Subcutaneous adipose tissue (tissue), 4 donors: Measurements from ENCODE around the gene TSEN34. TPM values are rescaled to one million over a fixed set of nuclear protein-coding genes. Genes with fewer than 3 reads are reported as not detected.

Source experiments
- CTCF ChIP-seq: fragments of 450-650 bp; IDR thresholded peaks from one replicate; pipeline ENCODE4 v1.5.1; 2016; ENCODE audit warnings: low read depth, mild to moderate bottlenecking, control low read depth, antibody characterized with exemption, moderate library complexity
- total RNA-seq, 4 donors: library from RNA; depleted of rRNA; stranded (reverse); fragments of >200 nt; gene quantifications; one replicate each; pipeline ENCODE4 v1.1.0, GENCODE V29; 2016

The TSEN34 gene
- total RNA-seq, 4 donors from 2014 or later = 13.5 to 49.7 (median 42.4) TPM

GRCh38 chr19:54156953-54157352 lies 34.2 kb upstream of the TSEN34 start:
- TF ChIP-seq CTCF = no peak

- TF ChIP-seq CTCF = no peak
Measured at GRCh38 chr19:54158812-54159351, 32.2 kb upstream of the TSEN34 start.

GRCh38 chr19:54159352-54160181 lies 31.5 kb upstream of the TSEN34 start, which contains the start of gene LENG1:
TSS of gene LENG1 (minus strand) at chr19:54159721. CDS start at chr19:54159695, 26 bp downstream.
- no peak for TF ChIP-seq CTCF

- TF ChIP-seq CTCF = no peak
Measured at GRCh38 chr19:54160182-54160811, 30.8 kb upstream of the TSEN34 start.

- no peak for TF ChIP-seq CTCF
Measured at GRCh38 chr19:54160854-54161253, 30.3 kb upstream of the TSEN34 start.

- TF ChIP-seq CTCF = no peak
Measured at GRCh38 chr19:54162241-54162805, 28.8 kb upstream of the TSEN34 start.

GRCh38 chr19:54162884-54163283 lies 28.2 kb upstream of the TSEN34 start:
- no peak for TF ChIP-seq CTCF
